Measurements from ENCODE around the gene CARHSP1. TPM values are rescaled to one million over a fixed set of nuclear protein-coding genes. Genes with fewer than 3 reads are reported as not detected.
"Not testable (repeated sequence)": the region's sequence is repeated elsewhere in the genome, so short reads cannot be mapped to it uniquely, and the experiment has no call there.

Gene CARHSP1
- total and polyA plus RNA-seq, 2 of the 8 experiments (the other 6 are each of a cell fraction or from before 2014, with no cell fraction given), result 292 to 300 TPM

DNA sequence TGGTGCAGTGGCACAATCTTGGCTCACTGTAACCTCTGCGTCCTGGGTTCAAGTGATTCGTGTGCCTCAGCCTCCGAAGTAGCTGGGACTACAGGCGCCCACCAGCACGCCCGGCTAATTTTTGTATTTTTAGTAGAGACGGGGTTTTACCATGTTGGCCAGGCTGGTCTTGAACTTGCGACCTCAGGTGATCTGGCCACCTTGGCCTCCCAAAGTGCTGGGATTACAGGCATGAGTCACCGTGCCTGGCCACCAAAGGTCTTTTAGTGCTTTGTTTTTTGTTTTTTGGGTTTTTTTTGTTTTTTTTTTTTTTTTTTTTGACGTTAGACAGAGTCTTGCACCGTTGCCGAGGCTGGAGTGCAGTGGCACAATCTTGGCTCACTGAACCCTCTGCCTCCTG, 65.1 kb downstream of the CARHSP1 start:
- H3K23ac ChIP-seq (ENCODE audit: insufficient read length); H2BK20ac ChIP-seq (ENCODE audit: low read length); H4K5ac ChIP-seq (ENCODE audit: insufficient read length, low read depth, low read length); DNase-seq (ENCODE audit: low read depth in 1 of 2, low spot score in 2 of 2); FAIRE-seq; H3K27me3 ChIP-seq (replicated peaks in 1 of 4; ENCODE audit: control insufficient read depth in 3 of 4, extremely low read depth in 1 of 4, insufficient read depth in 3 of 4, low read length in 3 of 4); H4K20me1 ChIP-seq (replicated peaks in 1 of 2; ENCODE audit: control insufficient read depth in 1 of 2, insufficient read depth in 2 of 2, low read length in 2 of 2); H3K14ac ChIP-seq (ENCODE audit: insufficient read length); H3K9ac ChIP-seq (replicated peaks in 1 of 4; ENCODE audit: extremely low read depth in 1 of 4, low read depth in 3 of 4, low read length in 3 of 4); H4K8ac ChIP-seq (ENCODE audit: extremely low read depth, insufficient read depth, low read length); H3K4me1 ChIP-seq (replicated peaks in 1 of 4; ENCODE audit: control insufficient read depth in 3 of 4, insufficient read depth in 4 of 4, low read length in 3 of 4); H3K18ac ChIP-seq (ENCODE audit: extremely low read depth, low read length); H3K9me3 ChIP-seq (ENCODE audit: insufficient read depth in 2 of 2, low read depth in 1 of 2, low read length in 1 of 2); H4K91ac ChIP-seq (replicated peaks; ENCODE audit: insufficient read length, low read length); H2BK12ac ChIP-seq (ENCODE audit: low read depth, low read length); H3K4me3 ChIP-seq (ENCODE audit: extremely low read depth in 1 of 4, insufficient read depth in 2 of 4, low read depth in 3 of 4, low read length in 4 of 4); H2BK5ac ChIP-seq (ENCODE audit: low read depth, low read length); H3K79me1 ChIP-seq (ENCODE audit: low read depth, low read length); H2BK120ac ChIP-seq (replicated peaks; ENCODE audit: low read depth, low read length); H3K27ac ChIP-seq (ENCODE audit: low read depth, low read length); H3K23me2 ChIP-seq (ENCODE audit: low read depth, low read length); H3K56ac ChIP-seq (replicated peaks; ENCODE audit: insufficient read length, low read depth, low read length); H3K4me2 ChIP-seq (ENCODE audit: insufficient read depth in 1 of 2, low read depth in 2 of 2, low read length in 2 of 2); H2BK15ac ChIP-seq (ENCODE audit: low read length); H2AFZ ChIP-seq (ENCODE audit: low read length); H2AK5ac ChIP-seq (ENCODE audit: low read depth, low read length); H3K4ac ChIP-seq (replicated peaks; ENCODE audit: insufficient read length, low read depth, low read length): not testable (repeated sequence)
- Histone ChIP-seq H3K79me2 (ENCODE audit: control insufficient read depth in 1 of 2, insufficient read depth in 2 of 2, low read length in 2 of 2) (peaks cover 2 to 40% of the 10 kb centered on the region in 2 experiments), H3K36me3 (ENCODE audit: control insufficient read depth in 2 of 4, insufficient read depth in 4 of 4, low read length in 3 of 4) (peaks cover 26 to 67% (median 54%) of the 10 kb centered on the region in 4 experiments)
- CTCF ChIA-PET (ENCODE audit: partially characterized antibody), result interaction anchor here (1.0 to 1.1 kb wide), 2 partner anchors 17 to 143 kb away, joined by 3 read pairs; no protein-coding TSS in a partner anchor
- 94% methylated on average over 12 of the region's 12 CpGs; no CpG with 5 or more reads in 1 of the 2 experiments for WGBS, 2 experiments (ENCODE audit: extremely low coverage in 1 of 2, insufficient coverage in 1 of 2, insufficient read length in 1 of 2, insufficient replicate concordance in 2 of 2, low coverage in 1 of 2, low lambda C conversion rate in 2 of 2, missing lambda C conversion rate in 1 of 2)
- POLR2A ChIA-PET (ENCODE audit: partially characterized antibody), result interaction anchor here (0.7 to 2.1 kb wide), 4 partner anchors 8 to 67 kb away, joined by 3 to 7 read pairs (median 6); no protein-coding TSS in a partner anchor

Other genes with a start within 250 kb of the CARHSP1 start
- 56.0 and 56.7 TPM in 2 replicates for gene METTL22, start 247.3 kb downstream of the CARHSP1 start, total RNA-seq (2021; fragmentation: NEBNext Ultra II Directional; extraction: Animal tissue kit (Norgen Biotek cat#: 25700))
- gene METTL22, start 247.3 kb downstream of the CARHSP1 start, polyA plus RNA-seq (2011; rRNA removed), result 85.2 and 129 TPM in 2 replicates
- 8.4 and 8.9 TPM in 2 replicates for gene ABAT, start 194.4 kb downstream of the CARHSP1 start, total RNA-seq (2021; fragmentation: NEBNext Ultra II Directional; extraction: Animal tissue kit (Norgen Biotek cat#: 25700))
- 6.4 and 6.9 TPM in 2 replicates for gene ABAT, start 194.4 kb downstream of the CARHSP1 start, polyA plus RNA-seq (2011; rRNA removed)
- 13.1 and 14.3 TPM in 2 replicates for gene TMEM186, start 71.4 kb downstream of the CARHSP1 start, total RNA-seq (2021; fragmentation: NEBNext Ultra II Directional; extraction: Animal tissue kit (Norgen Biotek cat#: 25700))
- 10.5 and 13.1 TPM in 2 replicates for gene TMEM186, start 71.4 kb downstream of the CARHSP1 start, polyA plus RNA-seq (2011; rRNA removed)
- gene PMM2, start 71.2 kb downstream of the CARHSP1 start, total RNA-seq (2021; fragmentation: NEBNext Ultra II Directional; extraction: Animal tissue kit (Norgen Biotek cat#: 25700)), result 47.0 and 49.4 TPM in 2 replicates
- 26.2 and 40.0 TPM in 2 replicates for gene PMM2, start 71.2 kb downstream of the CARHSP1 start, polyA plus RNA-seq (2011; rRNA removed)
- not detected in 2 replicates for gene LITAFD, start 13.3 kb upstream of the CARHSP1 start, total RNA-seq (2021; fragmentation: NEBNext Ultra II Directional; extraction: Animal tissue kit (Norgen Biotek cat#: 25700))
- gene LITAFD, start 13.3 kb upstream of the CARHSP1 start, polyA plus RNA-seq (2011; rRNA removed), result not detected in 2 replicates
- 208 and 211 TPM in 2 replicates for gene USP7, start 94.9 kb upstream of the CARHSP1 start, total RNA-seq (2021; fragmentation: NEBNext Ultra II Directional; extraction: Animal tissue kit (Norgen Biotek cat#: 25700))
- 21.3 and 22.8 TPM in 2 replicates for gene USP7, start 94.9 kb upstream of the CARHSP1 start, polyA plus RNA-seq (2011; rRNA removed)
- 63.1 and 66.1 TPM in 2 replicates for gene HAPSTR1, start 222.6 kb upstream of the CARHSP1 start, total RNA-seq (2021; fragmentation: NEBNext Ultra II Directional; extraction: Animal tissue kit (Norgen Biotek cat#: 25700))
- gene HAPSTR1, start 222.6 kb upstream of the CARHSP1 start, polyA plus RNA-seq (2011; rRNA removed), result 11.6 and 11.9 TPM in 2 replicates